CD1c-positive myeloid dendritic cell (primary cell): ENCODE data around the gene DTNB.

Experiments
- DNase-seq: peaks from one replicate; pipeline ENCODE4 v3.0.0-alpha.2; 2016; ENCODE audit errors: extremely low spot score

DTNB gene

DNA sequence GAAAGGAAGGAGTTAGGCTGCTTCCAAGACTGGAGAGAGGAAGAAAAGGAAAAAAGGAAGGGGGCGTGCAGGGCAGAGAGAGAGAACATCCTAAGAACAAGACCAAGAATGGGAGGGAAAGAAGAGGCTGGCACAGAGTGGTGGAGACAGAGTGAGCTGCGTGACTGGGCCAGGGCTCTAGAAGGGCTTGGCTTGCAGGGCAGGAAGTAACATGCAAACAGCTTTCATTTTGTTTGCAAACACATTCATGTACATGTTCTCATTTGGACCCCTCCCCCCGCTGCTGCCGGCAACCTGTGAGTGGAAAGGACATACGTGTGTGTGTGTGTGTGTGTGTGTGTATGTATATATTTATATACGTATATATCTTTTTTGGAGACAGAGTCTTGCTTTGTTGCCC, 284.9 kb downstream of the DTNB start:
- DNase-seq = no peak

DNA sequence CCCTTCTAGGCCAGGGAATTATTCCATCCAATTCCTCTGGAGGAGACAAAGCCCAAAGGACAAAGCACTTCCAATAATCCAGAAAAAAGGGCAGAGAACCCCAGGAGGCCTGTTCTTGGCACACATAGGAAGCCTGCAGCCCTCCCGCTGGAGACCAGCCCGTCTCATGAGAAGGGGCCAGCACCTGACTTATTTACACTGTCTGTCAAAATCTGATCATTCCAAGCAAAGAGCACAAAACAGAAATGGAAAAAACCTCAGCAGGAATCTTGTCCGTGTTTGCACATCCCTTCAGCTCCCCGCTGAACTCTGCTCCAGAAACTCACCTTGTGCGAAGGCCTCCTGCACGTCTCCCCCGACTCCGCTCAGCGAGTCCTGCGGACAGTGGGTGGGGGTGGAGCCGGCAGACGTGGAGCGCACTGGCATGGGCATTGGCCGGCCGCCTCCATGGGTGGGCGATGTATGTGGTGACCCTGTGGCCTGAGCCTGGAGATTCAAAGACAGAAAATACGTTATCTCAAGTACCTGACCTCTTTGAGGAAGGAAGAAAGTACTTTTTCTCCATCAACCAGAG, 285.4 kb downstream of the DTNB start:
- DNase-seq = no peak

DNA sequence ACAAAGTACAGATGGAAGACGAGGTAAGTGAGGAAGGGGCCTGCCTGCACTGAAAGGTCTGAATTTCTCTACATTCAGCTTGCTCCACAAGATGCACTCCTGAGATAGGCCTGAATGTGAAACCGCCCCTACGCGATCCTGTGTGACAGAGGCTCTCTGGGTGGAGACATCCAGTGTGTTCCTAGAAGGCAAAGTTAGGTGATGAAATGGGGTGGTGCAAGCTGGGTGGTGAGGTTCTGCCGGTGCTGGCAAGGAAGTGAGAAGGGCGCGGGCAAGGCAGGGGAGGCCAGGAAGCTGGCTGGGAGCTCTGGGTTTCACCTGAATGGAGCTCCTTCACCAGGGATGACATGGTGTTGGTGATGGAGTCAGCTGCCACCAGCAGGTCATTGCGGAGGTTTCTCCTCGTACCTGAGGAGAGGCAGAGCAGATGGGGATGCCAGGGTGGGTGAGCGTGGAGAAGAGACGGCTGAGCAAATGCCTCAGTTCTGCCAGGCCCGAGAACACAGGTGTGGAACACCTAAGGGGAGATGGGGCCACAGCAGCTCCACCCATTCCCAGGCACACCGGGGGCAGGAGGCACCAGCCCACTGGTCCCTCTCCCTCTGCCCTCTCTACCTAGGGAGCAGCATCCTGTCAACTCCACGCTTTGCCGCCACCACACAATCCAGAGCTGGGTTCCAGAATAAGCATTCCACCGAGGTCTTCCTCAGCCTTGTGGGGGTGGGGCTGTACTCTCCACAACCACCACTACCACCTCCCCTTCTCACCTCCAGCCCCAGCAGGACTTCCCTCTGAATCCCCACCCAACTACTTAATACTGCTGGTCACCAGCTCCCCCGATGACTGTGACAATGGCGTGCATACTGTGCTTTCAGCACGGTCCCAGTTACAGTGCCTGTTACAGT, 286.2 kb downstream of the DTNB start:
- DNase-seq = no peak

- no peak for DNase-seq
These were observed 287.5 kb downstream of the DTNB start for GRCh38 chr2:25385910-25386309.

- no peak for DNase-seq
These were observed 289.6 kb downstream of the DTNB start for GRCh38 chr2:25383806-25384205.

- peak; percentile 29 for DNase-seq
These were observed 291.9 kb downstream of the DTNB start for GRCh38 chr2:25381502-25381901.

GRCh38 chr2:25380586-25381375, 292.6 kb downstream of the DTNB start:
- DNase-seq = no peak

GRCh38 chr2:25380023-25380422, 293.4 kb downstream of the DTNB start:
- no peak for DNase-seq

GRCh38 chr2:25379535-25379934, 293.8 kb downstream of the DTNB start:
- no peak for DNase-seq

GRCh38 chr2:25378731-25379490, 294.5 kb downstream of the DTNB start:
- peak; percentile 48 for DNase-seq

GRCh38 chr2:25377822-25378421, 295.5 kb downstream of the DTNB start:
- peak; percentile 20 for DNase-seq

DNA sequence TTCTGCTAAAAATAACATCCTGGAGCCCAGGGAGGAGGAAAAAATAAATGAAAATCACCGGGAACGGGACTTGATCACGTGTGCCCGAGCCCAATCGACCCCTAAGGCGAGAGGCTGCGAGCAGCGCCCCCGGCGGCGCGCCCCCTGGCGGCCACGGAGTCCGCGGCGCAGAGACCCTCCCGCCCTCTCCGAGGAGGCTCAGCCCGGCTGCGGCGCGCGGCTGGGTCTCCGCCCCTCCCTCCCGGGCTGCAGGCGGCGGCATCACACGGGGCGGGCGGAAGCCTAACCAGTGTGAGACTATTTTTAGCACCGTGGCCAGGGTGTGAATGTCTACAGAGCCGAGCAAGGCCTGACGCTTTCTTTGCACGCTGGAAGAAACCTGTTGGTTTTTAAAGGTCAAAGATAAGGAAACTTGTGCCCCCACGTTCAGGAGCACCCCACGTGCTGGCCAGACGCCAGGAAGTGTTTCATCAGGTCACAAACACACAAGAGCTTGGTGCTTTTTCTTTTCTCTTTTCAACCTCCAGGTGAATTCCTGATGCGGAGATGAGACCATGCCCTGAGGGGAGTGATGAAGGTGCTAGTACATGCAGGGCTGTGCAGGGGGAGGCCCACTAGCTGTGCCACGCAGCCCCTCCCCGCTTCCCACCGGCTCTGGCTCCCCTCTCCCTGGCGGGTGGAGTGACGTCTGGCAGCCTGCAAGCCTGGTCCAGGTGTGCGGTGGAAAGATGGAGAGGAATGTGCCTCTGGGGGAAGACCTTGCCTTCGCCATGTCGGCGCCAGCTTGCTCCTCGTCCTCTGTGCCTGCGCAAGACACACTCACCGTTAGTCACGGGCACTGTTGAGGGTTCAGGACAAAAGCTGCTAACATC, 296.4 kb downstream of the DTNB start:
- DNase-seq = peak; percentile 92

DNA sequence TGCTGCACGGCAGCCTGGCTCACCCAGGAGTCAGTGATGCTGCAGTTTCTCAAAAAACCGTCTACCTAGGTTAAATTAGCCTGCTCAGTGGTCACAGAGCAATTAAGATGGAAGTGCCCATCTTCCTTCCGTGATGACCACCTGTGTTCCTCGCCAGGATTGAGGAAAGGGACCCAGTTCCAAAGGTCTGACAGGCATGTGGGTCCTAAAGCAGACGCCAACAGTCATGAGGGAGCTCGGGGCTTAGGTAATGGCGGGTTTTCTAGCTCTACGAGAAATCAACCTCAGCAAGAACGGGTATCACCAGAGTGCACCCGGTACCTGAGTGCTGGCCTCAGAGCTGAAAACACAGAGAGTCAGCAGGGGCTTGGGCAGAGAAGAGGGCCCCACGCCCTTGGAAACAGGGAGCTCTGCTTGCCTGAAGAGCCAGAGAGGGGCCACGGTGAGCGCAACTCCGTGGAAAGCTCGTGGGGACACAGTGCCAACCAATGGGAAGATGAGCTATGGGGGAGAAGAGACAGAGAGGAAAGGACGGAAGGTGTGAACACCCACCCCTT, 297.3 kb downstream of the DTNB start:
- no peak for DNase-seq

GRCh38 chr2:25375371-25375988, 297.9 kb downstream of the DTNB start:
- no peak for DNase-seq

GRCh38 chr2:25374827-25375226, 298.6 kb downstream of the DTNB start:
- no peak for DNase-seq

- no peak for DNase-seq
These were observed 299.0 kb downstream of the DTNB start for GRCh38 chr2:25374411-25374810.

DNA sequence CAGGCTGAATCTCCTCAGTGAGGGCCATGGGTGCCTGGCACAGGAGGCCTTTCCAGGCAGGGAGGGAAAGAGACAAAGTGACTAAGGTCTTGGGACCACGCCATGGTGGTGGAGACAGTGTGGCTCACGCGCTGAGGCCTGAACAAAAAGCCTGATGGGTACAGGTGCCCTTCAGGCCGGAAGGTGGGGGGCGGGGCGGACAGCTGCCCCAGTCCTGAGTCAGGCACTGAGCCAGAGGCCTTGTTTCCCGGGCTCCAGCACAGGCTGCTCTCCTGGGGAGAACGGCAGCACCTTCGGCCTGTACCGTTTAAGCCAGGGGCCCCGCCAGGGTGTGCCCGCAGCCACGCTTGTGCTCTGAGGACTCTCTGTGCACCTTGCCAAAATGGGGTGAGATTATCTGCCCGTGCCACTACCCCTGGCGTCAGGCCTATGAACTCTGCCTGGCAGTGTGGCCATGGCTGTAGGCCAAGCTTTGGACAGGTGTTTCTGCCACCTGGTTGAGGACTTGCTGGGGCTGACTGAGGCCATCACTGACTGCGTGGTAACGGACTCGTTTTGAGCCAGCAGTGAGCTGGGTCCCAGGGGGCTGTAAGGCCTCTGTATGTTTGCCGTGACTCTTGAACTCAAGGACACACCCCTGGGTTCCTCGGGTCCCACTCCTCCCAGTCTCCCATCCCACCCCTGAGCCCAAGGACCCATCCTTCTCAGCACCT, 300.0 kb downstream of the DTNB start:
- no peak for DNase-seq

DNA sequence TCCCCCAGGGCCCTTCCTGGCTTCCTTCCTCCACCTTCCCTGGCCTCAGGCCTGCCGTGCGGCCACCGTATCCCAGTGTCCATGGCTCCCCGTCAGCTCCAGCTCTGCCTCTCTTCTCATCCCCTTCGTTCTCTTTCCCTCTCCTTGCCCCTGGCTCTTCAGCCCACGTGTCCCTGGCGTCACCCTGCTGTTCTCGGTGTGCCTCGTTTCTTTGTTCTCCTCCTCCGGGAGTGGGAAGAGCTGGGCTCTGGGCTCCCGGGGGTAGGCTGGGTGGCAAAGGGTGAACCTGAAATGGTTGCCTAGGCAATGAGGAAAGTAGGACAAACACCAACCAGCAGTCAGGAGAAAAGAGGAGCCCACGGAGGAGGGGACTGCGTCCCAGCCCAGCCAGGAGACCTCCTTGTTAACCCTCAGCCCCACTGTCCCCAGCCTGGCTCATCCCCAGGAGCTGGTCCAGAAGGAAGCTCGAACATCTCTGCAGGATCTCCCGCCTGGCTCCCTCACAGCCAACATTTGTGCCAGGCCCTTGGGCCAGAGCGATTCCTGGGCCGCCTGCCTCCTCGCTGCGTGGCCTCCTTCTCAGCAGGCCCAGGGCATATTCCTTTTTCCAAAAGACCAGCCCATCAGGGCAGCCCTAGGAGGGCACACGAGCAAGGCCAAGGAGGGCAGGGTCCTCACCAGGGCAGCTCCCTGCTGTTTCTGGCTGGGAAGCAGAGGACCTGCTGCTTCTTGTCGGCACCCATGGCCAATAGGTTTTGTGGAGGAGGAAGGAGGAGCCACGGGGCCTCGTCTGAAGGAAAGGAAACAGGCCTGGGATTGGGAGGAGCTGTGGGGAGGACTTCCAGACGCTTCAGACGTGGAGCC, 300.7 kb downstream of the DTNB start:
- DNase-seq = no peak
